Colonic mucosa (tissue), 4 donors: Measurements from ENCODE around the gene LRWD1. TPM values are rescaled to one million over a fixed set of nuclear protein-coding genes. Genes with fewer than 3 reads are reported as not detected.
"Not testable (repeated sequence)": the region's sequence is repeated elsewhere in the genome, so short reads cannot be mapped to it uniquely, and the experiment has no call there.

Experiments used
- DNase-seq: peaks from one replicate; pipeline ENCODE4 v3.0.0-alpha.2; 2020
- H3K27ac ChIP-seq: fragments of 200-600 bp; one replicate; pipeline ENCODE4 v1.8.0; 2021
- H3K27me3 ChIP-seq: fragments of 200-600 bp; one replicate; pipeline ENCODE4 v1.8.0; 2021
- H3K36me3 ChIP-seq: fragments of 200-600 bp; one replicate; pipeline ENCODE4 v1.8.0; 2021
- H3K4me1 ChIP-seq: fragments of 200-600 bp; one replicate; pipeline ENCODE4 v1.8.0; 2021; ENCODE audit warnings: mild to moderate bottlenecking
- H3K4me3 ChIP-seq: fragments of 200-600 bp; one replicate; pipeline ENCODE4 v1.8.0; 2021
- H3K9ac ChIP-seq, 2 donors: one replicate each; pipeline ENCODE4 v1.7.0; 2013; ENCODE audit warnings: control low read depth in 2 of 2, low read depth in 2 of 2, low read length in 2 of 2
- H3K9me3 ChIP-seq: fragments of 200-600 bp; one replicate; pipeline ENCODE4 v1.8.0; 2021
- CTCF ChIP-seq: fragments of 200-600 bp; IDR thresholded peaks from one replicate; pipeline ENCODE4 v1.8.0; 2022; ENCODE audit warnings: antibody characterized with exemption, mild to moderate bottlenecking
- intact Hi-C: fragments of 100-400 bp; cut with DNase I; formaldehyde crosslinking; loops from one replicate; pipeline ENCODE4 v1.14.1; 2022
- total RNA-seq, 2 donors: library from RNA; stranded (reverse); fragmentation: NEBNext Ultra II Directional in 1 of 2; extraction: Animal tissue kit (Norgen Biotek cat#: 25700) in 1 of 2; gene quantifications; one replicate each; pipeline ENCODE4 v1.2.1, GENCODE V29; 2021
- donor health status: healthy.
- donor health status: DM: no; HTN: no; CAD: no.
- donor health status: DM: no; HTN: no; CAD: no.

LRWD1 gene
- total RNA-seq, 2 donors from 2014 or later, result 11.4 to 19.6 TPM

- no peak overlapping the region for H3K4me3 ChIP-seq
- no peak for TF ChIP-seq CTCF
- no peaks in the 10 kb centered on the region for H3K36me3 ChIP-seq
- H3K9me3 ChIP-seq, result no peaks in the 10 kb centered on the region
- no peak for DNase-seq
- H3K27me3 ChIP-seq, result no peaks in the 10 kb centered on the region
- H3K27ac ChIP-seq, result no peak overlapping the region
- no peaks in the 10 kb centered on the region for H3K4me1 ChIP-seq
- intact Hi-C loops, result no loop called here
- H3K9ac ChIP-seq, result no peak overlapping the region
Observed at GRCh38 chr7:102452451-102452850, 12.3 kb upstream of the LRWD1 start.

GRCh38 chr7:102453319-102453718, 11.5 kb upstream of the LRWD1 start:
- Histone ChIP-seq H3K9me3 (no peaks in the 10 kb centered on the region), H3K36me3 (no peaks in the 10 kb centered on the region), H3K4me3 (no peak overlapping the region), H3K27me3 (no peaks in the 10 kb centered on the region), H3K9ac (no peak overlapping the region), H3K4me1 (no peaks in the 10 kb centered on the region), H3K27ac (no peak overlapping the region)
- no peak for DNase-seq
- TF ChIP-seq CTCF, result no peak
- intact Hi-C loops, result no loop called here

GRCh38 chr7:102454468-102454867, 10.3 kb upstream of the LRWD1 start:
- Histone ChIP-seq H3K27ac (no peak overlapping the region), H3K4me3 (no peak overlapping the region), H3K36me3 (no peaks in the 10 kb centered on the region), H3K4me1 (no peaks in the 10 kb centered on the region), H3K27me3 (no peaks in the 10 kb centered on the region), H3K9ac (no peak overlapping the region), H3K9me3 (no peaks in the 10 kb centered on the region)
- TF ChIP-seq CTCF, result no peak
- intact Hi-C loops, result no loop called here
- DNase-seq, result no peak

- H3K36me3 ChIP-seq, intact Hi-C loops, H3K27ac ChIP-seq, H3K9me3 ChIP-seq, H3K27me3 ChIP-seq, H3K4me3 ChIP-seq, DNase-seq, H3K4me1 ChIP-seq, H3K9ac ChIP-seq: not testable (repeated sequence)
Observed at GRCh38 chr7:102454932-102455331, 9.9 kb upstream of the LRWD1 start.

- intact Hi-C loops, result no loop called here
- no peak for TF ChIP-seq CTCF
- H3K27ac ChIP-seq, result no peak overlapping the region
- H3K4me3 ChIP-seq, result no peak overlapping the region
- H3K36me3 ChIP-seq, result no peaks in the 10 kb centered on the region
- DNase-seq, result no peak
- no peaks in the 10 kb centered on the region for H3K9me3 ChIP-seq
- H3K27me3 ChIP-seq, result no peaks in the 10 kb centered on the region
- H3K4me1 ChIP-seq, result no peaks in the 10 kb centered on the region
- H3K9ac ChIP-seq, result no peak overlapping the region
Observed at GRCh38 chr7:102455596-102455995, 9.2 kb upstream of the LRWD1 start.

GRCh38 chr7:102456327-102456726, 8.5 kb upstream of the LRWD1 start:
- intact Hi-C loops, result no loop called here
- no peak overlapping the region for H3K27ac ChIP-seq
- no peaks in the 10 kb centered on the region for H3K9me3 ChIP-seq
- H3K36me3 ChIP-seq, result no peaks in the 10 kb centered on the region
- no peak overlapping the region for H3K9ac ChIP-seq
- H3K27me3 ChIP-seq, result no peaks in the 10 kb centered on the region
- no peak for DNase-seq
- H3K4me3 ChIP-seq, result no peak overlapping the region
- no peak for TF ChIP-seq CTCF
- H3K4me1 ChIP-seq, result no peaks in the 10 kb centered on the region
